ENCODE measurements around the gene ZNF683.

Gene ZNF683

DNA sequence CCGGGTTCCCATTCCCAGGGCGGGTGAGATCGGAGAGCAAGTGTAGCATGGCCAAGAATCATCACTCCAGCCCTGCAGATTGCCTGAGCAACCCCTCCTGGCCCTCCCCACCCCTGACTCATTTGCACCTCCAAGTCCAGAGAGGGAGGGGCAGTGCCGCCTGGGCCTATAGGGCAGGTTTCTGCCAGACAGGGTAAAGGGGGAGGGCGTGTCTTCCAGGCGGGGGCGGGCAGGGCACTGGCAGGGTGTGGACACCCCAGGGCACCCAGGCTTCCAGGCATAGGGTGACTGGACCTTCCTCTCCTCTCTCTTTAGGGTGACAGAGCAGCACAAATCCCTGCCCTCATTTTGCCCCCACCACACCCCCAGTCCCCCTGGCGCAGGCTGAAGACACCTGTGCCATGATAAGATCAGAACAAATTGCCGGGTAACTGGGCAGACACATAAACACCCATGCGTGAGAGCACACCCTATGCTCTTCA lies 15.4 kb downstream of the ZNF683 start:
- FAIRE-seq = no peak

DNA sequence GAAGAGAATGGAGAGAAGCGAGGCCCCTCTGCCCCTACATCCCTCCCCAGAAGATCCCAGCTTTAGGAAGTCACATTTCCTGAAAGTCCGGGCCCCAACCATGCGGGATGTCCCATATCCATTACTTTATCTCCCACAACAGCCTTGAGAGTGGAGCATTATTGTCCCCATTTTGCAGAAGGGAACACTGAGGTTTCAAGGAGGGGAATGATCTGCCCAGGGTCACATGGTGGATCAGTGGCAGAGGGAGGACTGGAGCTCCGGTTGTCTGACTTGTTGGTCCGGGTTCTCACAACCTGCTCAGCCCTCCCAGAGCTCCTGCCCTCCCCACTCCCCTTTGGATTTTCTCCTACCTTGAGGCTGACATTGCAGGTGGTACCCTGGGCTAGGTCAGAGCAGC lies 16.4 kb downstream of the ZNF683 start:
- no peak for FAIRE-seq

- no peak for FAIRE-seq
Measured at GRCh38 chr1:26354972-26355371, 17.6 kb downstream of the ZNF683 start.

GRCh38 chr1:26353976-26354820 lies 18.4 kb downstream of the ZNF683 start, which contains the start of gene CRYBG2:
CRYBG2 (minus strand) TSS chr1:26354130; CDS start chr1:26346657, 7,473 bp downstream.
- FAIRE-seq = no peak

DNA sequence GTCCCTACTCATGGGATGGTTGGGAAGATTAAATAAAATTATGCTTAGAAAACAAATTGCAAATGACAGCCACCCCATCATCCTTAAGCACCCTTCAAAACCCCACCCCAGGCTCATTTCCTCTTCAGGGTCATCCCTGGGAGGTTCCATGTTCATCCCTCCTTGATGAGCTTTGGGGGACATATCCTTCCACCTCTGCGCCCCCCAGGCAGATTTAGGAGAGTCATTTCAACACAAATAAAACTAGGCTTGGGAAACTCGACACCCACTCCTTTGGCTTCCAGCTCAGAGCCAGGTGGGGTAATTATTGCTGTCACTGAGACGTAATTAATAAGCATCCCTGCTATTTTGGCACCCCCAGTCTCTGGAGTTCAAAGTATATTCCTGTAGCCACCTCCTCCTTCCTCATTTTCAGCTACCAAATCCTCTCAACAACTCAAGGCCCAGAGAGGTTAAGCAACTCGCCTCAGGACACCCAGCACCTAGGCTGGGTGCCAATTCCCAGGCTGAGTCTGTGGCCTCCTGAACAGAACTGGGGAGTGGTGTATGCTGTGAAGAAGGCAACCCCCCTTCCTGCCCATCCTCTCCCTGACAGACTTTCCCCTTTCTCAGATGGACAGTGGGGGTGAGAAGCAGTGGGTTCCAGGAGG lies 19.2 kb downstream of the ZNF683 start:
- no peak for FAIRE-seq

DNA sequence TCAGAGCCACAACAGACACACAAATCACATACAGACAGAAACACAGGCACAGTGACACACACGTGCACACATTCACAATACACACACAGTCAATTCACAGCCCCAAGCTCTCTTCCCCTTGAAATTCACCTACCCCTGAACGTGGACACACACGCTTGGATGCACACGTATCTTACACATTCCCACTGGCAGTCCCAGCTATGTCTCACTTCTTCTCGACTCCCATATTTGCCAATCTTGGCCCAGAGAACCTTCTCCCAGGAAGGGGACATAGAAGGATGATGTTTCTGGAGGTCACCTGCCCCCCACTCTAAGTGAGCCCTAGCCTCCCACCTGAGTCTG lies 20.2 kb downstream of the ZNF683 start:
- no peak for FAIRE-seq

GRCh38 chr1:26351590-26352337 lies 20.8 kb downstream of the ZNF683 start:
- FAIRE-seq = no peak

- FAIRE-seq = no peak
Measured at GRCh38 chr1:26350701-26351589, 21.6 kb downstream of the ZNF683 start.

GRCh38 chr1:26350343-26350700 lies 22.2 kb downstream of the ZNF683 start:
- no peak for FAIRE-seq

GRCh38 chr1:26349877-26350244 lies 22.7 kb downstream of the ZNF683 start:
- FAIRE-seq = no peak

DNA sequence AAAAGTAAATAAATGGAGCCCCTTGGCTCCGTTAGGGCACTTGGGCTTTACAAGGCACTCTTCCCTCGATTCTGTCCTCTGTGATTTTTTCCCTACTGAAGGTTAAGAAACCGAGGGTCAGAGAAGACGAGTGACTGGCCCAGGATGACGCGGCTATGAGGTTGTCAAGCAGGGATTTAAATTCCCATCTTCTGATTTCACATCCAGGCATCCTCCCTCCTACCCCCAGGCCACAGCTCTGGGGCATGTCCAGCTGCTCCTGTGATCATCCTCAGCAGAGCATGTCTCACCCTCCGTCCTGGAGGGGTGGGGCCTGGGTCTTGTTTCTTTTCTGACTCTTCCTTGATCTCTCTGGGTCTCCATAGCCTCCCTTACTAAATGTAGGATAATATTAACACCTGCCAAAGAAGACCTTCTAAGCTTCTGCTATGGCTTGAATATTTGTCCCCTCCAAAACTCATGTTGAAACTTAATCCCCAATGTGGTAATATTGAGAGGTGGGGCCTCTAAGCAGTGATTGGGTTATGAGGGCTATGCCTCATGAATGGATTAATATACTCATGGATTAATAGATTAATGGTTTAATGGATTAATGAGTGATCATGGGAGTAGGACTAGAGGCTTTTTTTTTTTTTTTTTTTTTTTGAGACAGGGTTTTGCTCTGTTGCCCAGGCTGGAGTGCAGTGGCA lies 23.2 kb downstream of the ZNF683 start:
- no peak for FAIRE-seq

GRCh38 chr1:26346274-26347033 lies 26.1 kb downstream of the ZNF683 start:
- no peak for FAIRE-seq

DNA sequence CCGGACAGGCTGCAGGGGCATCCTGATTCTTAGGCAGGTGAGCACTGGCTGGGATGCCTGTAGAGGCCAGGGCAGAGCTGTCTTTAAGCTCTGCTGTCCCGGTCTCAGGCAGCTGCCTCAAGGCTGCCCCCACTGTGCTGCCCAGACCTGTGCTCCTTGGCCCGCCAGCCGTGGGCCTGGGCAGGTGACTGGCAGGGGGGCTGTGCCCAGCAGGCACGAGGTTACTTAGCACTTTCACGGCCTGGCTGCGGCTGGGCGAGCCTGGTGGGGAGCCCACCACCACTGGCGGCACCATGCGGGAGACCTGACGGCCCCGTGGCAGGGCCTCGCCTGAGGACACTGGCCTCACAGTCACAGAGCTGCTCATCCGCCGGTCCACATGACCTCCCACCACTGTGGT lies 26.8 kb downstream of the ZNF683 start:
- no peak for FAIRE-seq

GRCh38 chr1:26344147-26344920 lies 28.2 kb downstream of the ZNF683 start:
- no peak for FAIRE-seq

DNA sequence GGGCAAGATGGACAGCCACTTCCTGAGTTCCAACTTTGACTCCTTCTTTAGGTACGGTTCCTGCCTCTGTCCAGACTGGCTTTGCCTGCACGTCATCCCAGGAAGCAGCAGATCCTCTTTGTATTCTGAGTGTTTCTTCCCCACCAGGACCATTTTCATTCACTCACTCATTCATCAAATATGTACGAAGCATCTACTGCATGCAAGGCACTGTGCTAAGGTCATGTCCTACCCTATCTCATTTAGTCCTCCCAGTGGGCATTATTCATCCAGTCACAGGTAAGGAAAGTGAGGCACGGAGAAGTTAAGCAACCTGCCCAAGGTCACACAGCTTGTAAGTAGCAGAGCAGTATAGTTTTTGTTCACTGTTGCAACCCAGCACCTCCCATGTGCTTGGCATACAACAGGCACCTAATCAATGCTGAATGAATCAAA lies 32.5 kb downstream of the ZNF683 start:
- no peak for FAIRE-seq

DNA sequence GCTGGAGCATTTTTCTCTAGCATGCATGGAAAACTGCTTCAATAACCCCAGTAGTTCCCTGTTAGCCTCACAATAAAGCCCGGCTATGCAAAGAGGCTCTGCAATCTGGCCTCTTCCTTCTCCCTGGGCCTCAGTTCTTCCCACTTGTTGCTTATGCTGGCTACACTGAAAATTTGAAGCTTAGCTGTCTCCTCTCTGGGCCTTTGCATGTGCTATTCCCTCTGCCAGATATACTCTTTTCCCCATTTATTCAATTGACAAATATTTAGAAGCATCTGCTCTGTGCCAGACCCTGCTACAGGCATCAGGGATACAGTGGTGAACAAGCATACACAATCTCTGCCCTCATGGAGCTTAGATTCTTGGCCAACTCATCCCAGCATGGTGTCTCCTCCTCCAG lies 33.9 kb downstream of the ZNF683 start:
- FAIRE-seq = no peak

- no peak for FAIRE-seq
Measured at GRCh38 chr1:26337625-26338024, 34.9 kb downstream of the ZNF683 start.

DNA sequence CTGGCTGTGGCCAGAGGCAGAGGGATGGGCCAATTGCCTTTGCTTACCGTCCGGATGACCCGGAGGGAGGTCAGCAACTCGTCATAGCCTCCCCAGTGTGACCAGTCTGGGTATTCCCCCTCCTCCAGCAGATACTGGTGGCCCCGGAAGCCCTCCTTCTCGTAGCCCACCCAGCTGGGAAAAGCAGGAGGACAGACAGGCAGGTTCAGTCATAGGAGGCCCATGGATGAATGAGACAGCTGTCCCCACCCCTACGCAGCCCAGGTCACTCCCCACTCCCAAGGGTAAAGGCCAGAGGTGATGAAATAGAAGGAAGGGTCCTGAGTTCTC lies 35.4 kb downstream of the ZNF683 start:
- no peak for FAIRE-seq

DNA sequence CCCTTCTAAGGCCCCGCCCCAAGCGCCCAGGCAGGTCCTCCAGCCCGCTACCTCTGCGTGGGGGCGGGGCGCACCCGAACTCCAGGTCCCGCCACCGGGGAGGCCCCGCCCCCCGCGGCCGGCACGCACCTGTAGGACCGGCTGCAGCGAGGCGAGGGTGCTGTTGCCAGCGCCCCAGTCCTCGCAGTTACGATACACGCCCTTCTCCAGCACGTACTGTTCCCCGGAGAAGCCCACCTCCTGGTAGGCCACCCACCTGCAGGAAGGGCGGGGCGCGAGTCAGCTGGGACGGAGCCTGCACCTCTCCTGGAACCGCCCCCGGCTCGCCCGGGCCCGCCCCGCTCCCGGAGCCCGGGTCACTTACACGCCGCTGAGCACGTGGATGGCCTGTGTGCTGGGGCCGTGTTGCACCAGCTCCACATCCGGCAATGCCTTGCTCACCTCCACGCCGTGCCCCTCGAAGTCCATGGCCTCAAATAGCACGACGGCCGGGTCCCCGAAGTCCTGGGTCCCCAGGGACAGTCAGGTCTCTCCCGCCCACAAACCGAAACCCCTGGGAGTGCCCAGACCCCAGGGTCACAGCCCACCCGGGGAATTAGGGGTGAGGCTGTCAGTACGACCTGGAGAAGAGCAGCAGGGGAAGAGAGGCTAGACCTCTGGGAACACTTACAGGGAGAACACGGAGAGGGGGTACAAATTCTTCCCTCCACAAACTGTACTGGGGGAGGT lies 35.9 kb downstream of the ZNF683 start:
- no peak for FAIRE-seq
